HG03095 (cell line): ENCODE data around the gene PGLYRP2.

Experiments
- ATAC-seq: cut with Tn5 transposase; IDR thresholded peaks from one replicate; pipeline ENCODE4 v1.9.1; 2021; ENCODE audit warnings: moderate library complexity; ENCODE audit not compliant: unreplicated experiment

Gene PGLYRP2

DNA sequence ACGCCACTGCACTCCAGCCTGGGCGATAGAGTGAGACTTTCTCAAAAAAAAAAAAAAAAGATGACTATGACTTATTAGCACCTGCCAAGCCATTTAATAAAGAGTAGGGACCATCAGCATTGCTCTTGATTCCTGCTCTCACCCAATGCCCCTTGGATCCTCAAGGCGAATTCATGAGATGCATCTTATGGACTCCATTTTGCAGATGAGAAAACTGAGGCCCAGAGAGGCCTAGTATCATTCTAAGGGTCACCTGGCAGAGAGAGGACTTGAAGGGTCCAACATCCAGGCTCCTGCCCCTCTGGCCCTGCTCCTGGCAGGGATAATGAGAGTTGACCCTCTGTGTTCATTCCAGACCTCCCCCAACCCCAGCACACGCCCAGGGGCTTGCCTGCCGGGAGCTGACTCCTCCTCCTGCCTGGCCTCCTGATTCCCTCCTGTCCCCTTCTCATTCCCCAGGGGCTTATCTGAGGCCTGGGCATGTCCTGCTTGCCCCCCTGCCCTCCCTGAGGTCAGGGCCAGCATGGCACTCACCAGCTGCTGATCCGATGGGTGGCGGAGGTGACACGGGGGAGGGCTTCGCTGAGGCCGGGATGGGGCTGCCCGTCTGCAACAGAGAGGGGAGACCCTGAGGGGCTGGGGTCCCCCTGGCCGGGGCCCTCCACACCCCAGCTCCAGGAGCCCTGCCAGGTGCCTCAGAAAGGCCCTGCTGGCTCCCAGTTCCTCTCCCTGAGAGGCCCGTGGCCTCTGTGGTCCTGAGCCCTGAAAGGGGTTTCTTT lies 37.0 kb downstream of the PGLYRP2 start:
- ATAC-seq = no peak

- ATAC-seq = no peak
Measured at GRCh38 chr19:15441317-15441716, 38.0 kb downstream of the PGLYRP2 start.

GRCh38 chr19:15439821-15440641 lies 39.3 kb downstream of the PGLYRP2 start:
- no peak for ATAC-seq

DNA sequence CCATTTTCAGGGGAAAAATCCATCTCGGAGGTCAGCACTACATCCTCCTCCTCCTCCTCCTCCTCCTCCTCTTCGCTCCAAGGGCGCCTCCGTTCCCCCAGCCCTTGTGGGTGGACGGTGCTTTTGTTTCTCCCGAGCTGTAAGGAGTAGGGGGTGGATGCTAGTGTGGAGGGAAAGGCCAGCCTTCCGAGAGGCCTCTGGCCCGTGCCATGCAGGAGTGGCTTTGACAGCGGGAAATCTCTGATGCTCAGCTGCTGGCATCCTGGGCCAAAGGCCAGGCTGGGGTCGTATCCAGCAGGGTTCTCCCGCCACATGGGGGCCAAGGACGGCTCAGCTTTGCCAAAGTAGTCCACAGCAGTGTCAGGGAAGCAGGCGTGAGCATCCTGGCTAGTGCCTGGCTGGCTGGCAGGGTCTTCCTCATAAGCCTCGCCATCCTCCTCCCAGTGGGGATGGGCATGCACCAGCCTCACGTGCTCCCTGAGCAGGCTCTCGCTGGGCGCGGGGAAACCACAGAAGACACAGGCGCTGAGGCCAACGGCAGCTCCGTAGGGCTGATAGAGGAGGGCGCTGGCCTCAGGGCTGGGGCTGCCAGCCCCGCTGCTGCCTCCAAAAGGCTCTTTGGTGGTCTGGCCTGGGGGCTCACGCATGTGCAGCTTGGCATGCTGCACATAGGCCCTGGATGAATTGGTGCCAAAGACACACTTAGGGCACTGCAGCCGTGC lies 40.1 kb downstream of the PGLYRP2 start:
- no peak for ATAC-seq

- ATAC-seq = no peak
Measured at GRCh38 chr19:15438577-15438976, 40.7 kb downstream of the PGLYRP2 start.

- no peak for ATAC-seq
Measured at GRCh38 chr19:15438124-15438496, 41.2 kb downstream of the PGLYRP2 start.

DNA sequence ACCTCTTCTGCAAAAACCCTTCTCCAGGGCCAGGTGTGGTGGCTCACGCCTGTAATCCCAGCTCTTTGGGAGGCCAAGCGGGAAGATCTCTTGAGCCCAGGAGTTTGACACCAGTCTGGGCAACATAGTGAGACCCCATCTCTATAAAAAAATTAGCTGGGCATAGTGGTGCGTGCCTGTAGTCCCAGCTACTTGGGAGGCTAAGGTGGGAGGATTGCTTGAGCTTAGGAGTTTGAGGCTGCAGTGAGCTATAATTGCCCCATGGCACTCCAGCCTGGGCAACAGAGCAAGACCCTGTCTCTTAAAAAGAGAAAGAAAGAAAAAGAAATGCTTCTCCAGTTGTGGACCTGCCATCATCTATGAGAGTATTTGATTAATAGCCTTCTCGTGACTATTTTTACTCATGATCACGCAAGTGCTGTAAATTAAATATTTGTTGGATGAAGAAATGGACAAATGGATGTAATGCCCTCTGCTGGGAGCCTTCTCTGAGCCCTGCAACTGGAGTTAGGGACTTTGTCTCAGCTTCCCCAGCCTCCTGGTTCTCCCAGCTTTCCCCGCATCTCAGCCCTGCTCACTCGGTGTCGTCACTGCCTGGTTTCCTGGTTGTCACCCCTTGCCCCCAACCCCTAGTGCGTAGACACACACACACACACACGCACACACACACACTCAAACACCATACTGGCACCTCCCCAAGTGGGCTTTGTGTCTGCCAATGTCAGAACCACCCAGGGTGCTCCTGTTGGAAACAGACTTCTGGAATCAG lies 41.8 kb downstream of the PGLYRP2 start:
- ATAC-seq = no peak

- ATAC-seq = no peak
Measured at GRCh38 chr19:15436826-15437110, 42.5 kb downstream of the PGLYRP2 start.

DNA sequence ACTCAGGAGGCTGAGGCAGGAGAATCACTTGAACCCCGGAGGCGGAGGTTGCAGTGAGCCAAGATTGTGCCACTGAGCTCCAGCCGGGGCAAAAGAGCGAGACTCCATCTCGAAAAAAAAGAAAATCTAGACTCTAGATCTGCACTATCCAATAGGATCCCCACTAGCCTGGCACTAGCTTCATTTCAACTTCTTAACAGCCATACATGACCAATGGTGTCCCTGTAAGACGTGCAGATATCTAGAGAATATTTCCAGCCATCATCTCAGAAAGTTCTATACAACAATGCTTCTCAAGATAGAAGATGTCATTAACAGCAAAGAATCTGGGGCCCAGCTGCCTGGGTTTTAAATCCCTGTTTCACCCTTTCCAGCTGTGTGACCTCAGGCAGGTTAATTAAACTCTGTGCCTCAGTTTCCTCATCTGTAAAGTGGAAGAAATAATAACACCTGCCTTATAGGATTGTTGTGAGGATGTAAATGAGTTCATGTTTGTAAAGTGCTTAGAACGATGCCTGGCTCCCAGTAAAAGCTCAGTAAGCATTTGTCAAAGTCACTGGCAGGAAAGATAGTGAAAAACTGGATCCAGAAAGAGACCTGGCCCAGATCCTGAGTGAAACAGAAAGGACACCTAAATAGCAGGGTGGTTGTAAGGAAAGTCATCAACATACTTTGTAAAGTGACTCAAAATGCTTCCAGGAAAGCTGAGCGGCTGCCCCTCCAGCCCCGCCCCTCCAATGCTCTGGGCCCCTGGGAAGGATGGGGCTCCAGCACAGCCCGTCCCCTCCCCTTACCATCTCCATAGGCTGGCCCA lies 43.1 kb downstream of the PGLYRP2 start:
- ATAC-seq = no peak

DNA sequence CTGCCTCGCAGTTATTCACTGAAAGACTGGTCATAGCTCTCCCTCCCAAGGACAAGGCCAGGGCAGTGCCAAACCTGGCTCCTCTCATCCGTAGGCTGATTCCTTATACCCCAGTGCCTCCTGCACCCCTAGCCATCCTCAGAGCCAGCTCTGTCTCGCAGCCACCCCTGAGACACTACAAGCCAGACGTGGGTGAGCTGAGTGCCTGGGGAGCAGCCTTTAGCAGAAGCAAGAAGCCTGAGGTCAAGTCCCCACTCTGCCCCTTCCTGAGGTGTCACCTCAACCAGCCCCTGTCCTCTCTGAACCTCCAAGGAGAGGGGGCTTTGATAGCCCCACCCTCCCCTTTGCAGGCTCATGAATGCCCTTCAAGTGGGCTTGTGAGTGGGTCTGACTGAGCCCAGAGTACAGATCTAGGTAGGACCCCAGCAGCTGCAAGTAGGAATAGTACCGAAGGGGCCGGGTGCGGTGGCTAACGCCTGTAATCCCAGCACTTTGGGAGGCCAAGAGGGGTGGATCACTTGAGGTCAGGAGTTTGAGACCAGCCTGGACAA lies 45.7 kb downstream of the PGLYRP2 start:
- ATAC-seq = no peak

DNA sequence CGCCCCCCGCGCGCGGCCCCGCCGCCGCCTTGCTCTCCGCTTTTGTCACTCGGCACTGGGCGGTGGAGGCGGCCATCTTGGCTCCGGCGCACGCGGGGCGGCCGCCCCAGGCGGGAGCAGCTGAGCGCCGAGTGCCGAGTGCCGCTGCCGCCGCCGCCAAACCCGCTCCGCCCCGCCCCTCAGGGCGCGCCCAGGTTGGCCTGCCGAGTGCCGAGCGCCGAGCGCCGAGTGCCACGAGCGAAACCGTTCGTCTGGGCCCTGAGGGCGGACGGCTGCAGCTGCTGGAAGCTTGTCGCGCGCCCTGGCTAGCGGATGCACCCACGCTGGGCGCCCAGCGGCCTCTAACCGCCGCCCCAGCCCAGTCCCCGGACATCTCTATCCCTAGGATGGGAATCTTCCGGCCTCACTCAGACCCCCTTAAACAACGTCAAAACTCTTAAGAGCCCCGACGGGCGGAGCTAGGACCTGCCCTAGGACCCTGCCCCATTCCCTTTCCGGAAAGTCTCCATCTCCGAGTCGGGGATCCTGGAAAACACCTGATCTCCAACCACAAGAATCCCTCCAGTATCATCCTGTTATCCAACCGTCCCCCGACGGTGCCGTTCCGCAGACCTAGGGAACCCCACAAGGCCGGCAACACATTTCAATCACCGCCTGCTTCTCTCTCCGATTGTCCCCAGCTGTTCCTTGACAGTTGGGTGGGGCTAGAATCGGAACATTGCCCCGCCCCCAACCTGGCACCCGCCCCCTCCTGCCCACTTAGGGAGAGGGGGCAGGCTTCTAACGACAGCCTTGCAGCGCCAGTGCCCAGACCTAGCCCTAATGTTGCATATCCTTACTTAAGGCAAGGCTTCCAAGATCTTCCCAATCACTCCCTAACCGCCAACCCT lies 46.4 kb downstream of the PGLYRP2 start:
- peak; percentile 67 for ATAC-seq

GRCh38 chr19:15432018-15432494 lies 47.2 kb downstream of the PGLYRP2 start:
- ATAC-seq = no peak

- no peak for ATAC-seq
Measured at GRCh38 chr19:15431396-15432017, 47.8 kb downstream of the PGLYRP2 start.

- no peak for ATAC-seq
Measured at GRCh38 chr19:15430526-15431120, 48.7 kb downstream of the PGLYRP2 start.

DNA sequence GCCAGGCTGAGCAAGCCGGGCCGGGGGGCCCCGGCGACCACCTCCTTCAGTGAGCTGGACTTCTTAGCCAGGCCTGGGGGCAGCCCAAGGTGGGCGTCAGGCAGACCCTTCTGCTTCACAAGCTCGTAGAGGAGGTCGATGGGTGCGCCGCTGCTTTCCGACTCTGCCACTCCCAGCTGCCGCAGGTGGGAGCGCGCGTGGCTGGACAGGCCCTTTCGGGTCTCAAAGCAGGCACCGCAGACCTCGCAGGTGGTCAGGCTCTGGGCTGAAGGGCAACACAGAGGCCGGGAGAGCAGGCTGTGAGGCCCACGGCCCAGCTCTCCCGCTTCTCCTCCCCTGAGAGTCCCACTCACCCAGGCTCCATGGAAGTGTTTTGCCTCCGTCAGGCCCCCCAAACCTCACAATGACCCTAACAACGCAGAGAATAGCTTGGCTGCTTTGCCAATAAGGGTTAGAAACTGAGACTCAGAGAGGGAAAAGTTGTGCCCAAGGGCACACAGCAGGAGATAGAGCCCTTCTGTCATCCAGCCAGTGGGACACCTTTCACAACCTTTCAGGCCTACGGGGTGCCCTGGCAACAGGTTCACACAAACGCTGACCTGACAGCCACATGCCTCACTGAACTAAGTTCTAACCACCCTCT lies 49.4 kb downstream of the PGLYRP2 start:
- no peak for ATAC-seq

GRCh38 chr19:15428956-15429824 lies 50.1 kb downstream of the PGLYRP2 start:
- ATAC-seq = no peak
